HG03097 (cell line): Measurements from ENCODE around the gene C14orf180.

Experiments used
- ATAC-seq: cut with Tn5 transposase; IDR thresholded peaks from one replicate; pipeline ENCODE4 v1.9.1; 2021; ENCODE audit not compliant: unreplicated experiment, low FRiP score

Gene C14orf180

DNA sequence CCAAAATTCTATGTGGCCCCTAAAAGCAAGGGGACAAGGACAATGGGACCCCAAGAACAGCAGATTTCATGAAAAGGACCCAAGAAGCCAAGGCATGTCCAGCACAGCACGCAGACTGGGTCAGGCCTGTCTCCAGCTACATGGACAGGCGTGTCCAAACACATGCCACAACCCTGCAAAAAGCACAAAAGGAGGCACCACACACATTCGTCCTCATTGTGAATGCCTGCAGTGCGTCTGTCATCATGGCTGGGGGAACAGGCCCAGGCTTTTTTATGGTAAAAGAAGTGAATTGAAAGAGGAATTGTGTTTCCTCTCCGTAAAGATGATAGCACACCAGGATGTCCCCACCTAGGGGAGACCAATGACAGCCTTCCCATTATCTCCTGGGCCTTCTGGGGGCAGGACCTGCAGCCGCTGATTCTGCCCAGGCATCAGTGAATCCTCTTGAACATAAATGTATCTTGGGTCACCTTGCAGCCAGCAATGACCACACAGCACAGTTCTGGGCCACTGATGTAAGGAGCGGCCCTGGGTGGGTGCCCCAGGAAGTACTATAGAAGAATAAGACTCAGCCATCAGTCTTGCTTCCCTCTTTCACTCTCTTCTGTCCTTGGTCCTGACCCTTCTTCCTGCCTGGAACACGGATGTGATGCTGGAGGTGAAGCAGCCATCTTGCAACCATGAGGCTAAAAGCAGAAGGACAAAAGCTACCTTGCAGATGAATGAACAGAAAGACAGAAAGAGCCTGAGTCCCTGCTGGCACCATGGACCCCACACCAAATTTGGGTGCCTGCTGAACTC, 29.8 kb upstream of the C14orf180 start:
- no peak for ATAC-seq

DNA sequence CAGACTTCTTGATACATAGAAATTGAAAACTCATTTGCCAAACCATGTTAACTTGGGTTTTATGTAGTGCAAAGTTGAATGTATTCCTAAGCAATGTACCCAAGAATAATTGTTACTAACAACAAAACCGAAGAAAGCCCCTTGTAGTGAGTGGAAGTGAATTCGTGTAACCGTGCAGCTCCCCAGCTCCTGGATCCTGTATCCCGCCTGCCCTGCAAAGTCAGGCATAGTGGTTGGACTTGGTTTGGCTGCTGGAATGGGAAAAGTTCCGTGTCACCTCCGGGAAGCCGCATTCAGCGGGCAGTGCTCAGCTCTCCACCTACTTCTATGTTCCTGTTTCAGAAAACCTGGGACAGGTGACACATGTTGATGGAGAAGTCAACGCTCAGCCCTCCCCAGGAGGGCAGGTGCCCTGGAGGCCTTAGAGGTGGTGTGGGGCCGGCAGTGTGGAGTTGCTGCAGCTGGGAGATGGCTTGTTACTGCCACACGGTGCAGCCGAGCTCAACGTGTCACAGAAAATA, 29.2 kb upstream of the C14orf180 start:
- ATAC-seq, result no peak

DNA sequence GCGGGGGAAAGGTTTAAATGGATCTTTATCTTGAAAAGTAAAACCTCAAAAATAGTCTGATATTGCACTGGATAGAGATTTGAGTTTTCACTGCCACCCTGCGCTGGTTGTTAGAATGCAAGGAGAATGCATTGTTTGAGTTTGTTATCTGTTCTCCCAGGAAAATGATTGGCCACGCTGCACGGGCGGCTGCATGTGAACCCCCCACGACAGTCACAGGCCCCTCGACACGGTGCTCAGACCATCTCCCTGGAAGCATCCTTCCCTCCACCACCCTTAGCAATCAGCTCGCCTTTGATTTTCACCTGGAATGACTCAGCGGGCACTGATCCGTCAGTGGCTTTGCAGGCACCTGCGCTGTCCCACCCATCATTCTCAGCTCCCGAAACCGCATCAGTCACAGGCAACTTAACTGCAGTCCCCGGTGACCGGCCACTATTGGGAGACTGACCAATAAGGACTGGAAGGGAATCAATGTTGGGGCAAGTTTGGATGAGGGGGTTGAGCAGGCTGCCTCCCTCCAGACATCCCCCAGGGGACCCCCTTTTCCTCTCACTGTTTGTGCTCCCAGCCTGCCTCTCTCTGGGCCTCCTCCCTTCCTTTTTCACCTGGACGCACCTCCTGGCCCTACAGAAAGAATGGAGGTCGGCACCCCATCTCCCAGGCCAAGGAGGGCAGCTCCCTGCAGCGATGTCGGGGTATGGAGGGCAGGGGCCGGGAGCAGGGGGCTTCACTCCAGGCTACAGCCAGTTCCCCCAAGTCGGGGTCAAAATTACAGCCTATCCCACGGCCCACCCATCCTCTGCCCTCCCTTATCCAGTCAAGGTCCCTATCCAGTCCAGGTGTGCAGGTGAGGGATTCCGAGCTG, 28.5 kb upstream of the C14orf180 start:
- no peak for ATAC-seq

DNA sequence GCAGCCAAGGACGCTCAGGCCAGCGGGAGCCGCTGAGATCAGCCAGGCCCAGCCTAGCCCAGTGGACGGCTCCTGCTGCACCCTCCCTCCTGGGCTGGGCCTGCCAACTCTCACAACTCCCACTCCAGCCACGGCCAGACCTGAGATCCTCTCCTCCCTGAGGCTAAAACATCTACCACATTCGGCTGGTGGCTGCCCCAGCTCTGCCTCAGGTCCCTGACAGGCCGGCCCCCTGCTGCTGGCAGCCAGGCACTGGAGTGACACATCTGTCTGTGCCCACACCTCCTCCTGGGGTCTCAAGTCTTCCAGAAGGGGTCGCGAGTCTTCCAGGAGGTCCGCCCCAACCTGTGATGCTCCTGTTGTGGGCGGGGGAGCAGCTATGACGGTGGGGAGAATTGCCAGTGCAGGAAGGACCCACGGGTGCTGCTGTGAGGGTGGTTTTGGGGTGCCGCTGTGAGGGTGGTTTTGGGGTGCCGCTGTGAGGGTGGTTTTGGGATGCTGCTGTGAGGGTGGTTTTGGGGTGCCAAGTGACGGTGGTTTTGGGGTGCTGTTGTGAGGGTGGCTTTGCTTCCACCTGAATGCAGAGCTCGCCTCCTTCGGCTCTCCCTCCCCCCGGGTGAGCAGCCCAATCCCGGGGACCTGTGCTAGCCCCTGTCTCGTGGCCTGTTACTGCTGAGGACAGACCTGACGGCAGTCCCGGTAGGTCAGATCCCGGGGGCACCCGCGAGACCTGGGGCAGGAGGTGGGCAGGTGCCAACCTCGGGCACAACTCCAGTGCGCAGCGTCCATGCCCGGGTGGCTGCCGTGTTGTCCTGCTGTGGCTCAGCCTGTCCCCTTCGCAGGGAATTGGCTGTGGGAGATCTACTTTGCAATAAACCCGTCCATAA, 27.5 kb upstream of the C14orf180 start:
- ATAC-seq, result no peak

DNA sequence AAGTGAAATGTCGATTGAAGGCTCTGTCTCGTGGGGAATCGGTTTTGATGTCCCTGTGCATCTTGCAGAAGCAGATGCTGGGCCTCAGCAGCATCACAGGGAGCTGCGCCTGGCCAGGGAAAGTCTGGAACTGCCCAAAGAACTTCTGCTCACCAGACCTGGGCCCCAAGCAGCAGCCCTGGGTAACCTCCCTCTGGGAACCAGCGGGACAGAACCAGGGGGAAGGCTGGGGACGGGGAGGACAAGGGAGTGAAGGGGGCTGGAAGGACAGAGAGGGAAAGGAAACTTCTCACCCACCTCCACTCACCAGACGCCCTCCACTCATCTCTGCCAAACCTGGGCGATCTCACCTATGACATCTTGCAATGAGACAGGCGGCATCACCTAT, 26.8 kb upstream of the C14orf180 start:
- ATAC-seq, result no peak

DNA sequence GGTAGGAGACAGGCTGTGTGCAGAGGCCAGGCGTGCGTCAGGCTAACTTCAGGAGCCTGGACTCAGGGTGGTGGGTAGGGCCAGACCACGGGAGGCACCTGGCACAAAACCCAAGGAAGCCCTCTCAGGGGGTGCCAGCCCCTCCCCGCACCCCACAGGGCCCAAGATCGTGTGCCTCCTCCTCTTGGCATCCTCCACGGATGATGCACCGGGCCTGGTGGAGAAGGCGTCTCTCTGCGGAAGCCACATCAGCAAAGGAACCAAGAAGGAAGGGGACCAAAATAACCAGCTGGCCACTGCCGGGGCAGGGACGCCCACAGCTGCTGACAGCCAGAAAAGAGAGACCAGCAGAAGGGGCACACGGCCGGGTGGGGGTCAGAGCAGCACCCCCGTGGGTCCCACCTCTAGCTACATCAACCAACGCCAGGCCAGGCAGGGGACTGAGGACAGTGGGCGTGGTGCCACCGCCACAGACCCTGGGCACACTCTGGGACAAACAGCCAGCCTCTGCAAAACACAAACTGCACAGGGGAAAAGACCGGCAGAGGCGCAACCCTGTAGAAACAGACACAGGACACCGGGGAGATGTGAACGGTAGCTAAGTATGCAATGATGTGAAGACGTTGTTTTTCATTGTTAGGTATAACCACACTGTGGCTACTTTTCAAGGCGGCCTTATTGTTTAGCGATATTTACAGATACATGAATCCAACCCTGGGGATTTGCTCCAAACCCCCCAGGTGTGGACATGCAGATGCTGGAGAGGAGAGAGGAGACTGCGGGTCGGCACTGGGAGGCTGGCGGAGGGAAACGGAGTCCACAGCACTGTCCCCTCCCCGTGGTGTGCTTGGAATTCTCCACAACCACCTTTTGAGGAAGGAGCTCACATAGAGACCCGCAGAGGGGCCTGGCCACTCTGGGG, 26.1 kb upstream of the C14orf180 start:
- ATAC-seq, result no peak

DNA sequence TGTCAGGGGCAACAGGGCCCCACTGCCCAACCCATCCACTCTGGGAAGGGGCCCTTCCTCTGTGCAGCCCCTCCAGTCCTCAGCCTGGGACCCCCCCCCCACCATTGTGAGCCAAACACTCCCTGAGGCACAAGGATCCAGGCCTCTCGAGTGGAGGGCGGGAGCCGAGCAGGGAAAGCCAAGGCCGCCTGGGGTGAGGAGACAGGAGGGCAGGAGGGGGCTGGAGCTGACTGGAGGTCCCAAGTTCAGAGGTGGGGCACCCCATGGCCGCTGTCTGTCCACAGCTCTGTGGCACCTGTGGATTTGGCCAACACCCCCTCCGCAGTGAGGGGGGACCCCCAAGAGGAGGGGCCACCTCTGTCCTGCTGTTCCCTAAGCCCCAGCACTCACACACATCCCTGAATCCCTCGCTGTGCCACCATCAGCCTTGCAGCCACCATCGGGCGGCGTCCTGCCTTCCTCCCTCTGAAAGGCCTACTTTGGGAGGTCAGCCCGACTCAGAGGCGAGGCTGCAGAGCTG, 25.4 kb upstream of the C14orf180 start:
- no peak for ATAC-seq

DNA sequence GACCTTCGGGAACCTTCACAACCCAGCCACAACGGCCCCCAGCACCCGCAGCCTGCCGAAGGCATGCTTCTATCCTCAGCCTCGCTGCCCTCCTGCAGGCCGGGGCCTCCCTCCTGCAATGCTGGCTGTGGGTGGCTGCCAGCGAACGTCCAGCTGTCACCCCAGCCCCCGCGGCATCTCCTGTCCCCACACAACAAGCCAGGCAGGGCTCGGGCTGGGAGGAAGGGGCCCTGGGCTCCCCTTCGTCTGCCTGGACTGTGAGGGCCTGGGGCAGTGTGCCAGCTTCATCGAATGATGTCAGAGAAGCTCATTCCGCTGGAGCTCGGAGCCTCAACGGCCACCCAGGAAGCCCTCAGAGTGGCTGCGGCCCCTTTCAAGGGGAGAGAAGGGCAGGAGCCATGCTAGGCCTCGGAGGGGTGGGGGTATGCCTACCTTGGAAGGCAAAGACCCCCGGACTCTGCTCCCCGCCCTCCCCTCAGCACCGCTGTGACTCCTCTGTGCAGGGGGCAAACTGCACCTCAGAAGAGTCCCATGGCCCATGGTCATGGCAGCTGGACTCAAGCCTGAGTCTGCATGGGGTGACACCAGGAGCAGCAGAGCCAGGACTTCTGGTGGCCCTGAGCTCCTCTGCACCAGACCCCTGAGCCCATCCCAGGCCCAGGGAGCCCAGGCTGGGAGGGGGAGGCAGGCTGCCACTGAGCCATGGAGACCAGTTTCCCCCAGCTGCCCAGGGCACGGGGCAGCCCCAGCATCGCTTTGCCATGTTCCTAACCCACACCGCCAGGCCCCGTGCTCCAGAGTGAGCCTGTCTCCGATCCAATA, 24.7 kb upstream of the C14orf180 start:
- no peak for ATAC-seq

DNA sequence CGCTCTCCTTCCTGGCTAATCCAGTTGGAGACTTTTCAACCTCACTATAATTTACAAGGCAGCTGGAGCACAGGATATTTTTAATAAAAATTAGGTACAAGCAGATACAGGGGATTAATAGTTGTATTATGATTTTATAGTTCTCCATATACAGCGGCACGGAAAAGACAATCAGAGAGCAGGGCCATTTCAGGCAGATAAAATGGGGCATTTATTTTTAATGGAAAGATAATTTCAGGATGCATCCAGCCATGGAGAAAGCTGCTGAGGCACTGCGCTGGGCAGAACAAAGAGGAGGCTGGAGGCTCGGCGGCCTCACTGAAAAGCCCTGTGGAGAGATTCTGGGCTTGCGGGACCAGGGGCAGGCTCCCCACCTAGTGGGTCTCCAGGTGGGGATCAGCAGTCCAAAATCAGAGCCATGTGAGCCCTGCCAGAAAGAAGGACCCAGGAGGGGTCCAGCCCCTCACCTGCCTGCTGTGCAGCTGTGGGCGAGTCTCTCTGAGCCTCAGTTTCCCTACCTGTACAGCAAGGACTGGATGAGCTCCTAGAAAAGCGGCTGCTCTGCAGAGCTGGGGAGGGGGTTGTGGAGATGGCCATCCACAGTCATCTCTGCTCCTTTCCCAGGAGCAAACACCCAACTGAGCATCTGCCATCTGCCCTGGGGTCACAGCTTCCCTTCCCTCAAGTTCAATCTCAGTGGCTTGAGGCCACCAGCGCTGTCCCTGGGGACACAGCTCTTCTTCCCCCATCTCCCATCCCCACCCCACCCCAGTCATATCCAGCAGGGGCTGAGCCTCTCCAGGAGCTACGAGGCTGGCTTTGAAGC, 23.9 kb upstream of the C14orf180 start:
- no peak for ATAC-seq

DNA sequence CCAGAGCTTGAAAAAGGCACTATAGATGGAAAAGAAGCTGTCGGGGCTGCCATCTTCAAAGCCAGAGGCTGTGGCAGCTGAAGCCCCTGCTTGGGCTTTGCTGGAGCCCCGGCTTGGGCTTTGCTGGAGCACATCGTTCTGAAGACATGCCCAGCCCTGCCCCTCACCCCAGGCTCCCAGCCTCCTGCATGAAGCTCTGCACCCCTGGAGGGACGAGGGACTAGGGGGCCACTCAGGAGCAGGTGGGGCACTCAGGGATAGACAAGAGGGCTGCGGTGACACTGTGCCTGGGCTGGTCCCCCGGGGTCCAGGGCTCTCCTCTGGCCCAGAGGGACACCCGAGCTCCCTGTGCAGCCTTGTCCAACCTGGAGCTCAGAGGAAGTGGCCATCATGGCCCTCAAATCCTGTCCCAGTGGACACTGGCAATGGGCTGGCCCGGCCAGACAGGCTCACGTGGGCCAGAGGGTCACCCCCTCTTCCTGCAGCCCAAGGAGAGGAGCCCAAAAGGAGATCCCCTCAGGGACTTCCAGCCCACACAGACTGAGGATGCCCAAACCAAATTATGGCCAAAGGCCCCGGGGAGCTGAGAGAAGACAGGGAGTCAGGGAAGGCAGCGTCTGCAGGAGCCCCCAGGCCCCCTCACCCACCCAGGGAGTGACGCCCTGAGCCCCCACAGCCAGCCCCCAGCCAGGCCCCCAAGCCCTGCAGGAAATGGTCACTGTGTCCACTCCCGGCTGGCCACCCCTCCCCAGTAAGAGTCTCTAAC, 23.1 kb upstream of the C14orf180 start:
- ATAC-seq, result no peak

DNA sequence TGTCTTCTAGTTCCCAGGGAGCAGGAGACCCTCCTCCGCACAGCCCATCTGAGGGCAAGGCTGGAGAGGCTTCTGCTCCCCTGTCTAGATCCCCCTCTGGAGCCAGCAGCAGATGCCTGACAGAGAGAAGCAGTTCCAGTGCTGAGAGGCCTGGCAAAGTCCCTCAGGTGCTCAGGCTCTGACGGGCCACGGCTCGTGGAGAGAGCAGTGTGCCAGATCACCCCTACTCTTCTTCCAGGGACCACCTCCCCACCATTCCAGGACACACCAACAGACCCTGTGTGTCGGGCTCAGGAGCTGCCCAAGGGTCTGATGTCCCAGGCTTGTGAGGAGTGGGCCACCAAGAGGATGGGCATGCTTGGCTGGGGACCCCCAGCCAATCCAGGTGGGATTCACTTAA, 22.5 kb upstream of the C14orf180 start:
- ATAC-seq, result no peak

DNA sequence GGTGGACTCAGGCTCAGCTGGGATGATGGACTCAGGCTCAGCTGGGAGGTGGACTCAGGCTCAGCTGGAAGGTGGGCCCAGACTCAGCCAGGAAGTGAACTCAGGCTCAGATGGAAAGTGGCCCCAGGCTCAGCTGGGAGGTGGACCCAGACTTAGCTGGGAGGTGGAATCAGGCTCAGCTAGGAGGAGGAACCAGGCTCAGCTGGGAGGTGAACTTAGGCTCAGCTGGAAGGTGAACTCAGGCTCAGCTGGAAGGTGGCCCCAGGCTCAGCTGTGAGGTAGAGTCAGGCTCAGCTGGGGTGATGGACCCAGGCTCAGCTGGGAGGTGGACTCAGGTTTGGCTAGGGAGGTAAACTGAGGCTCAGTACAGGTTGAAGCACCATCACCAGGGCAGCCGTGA, 21.8 kb upstream of the C14orf180 start:
- ATAC-seq, result no peak

DNA sequence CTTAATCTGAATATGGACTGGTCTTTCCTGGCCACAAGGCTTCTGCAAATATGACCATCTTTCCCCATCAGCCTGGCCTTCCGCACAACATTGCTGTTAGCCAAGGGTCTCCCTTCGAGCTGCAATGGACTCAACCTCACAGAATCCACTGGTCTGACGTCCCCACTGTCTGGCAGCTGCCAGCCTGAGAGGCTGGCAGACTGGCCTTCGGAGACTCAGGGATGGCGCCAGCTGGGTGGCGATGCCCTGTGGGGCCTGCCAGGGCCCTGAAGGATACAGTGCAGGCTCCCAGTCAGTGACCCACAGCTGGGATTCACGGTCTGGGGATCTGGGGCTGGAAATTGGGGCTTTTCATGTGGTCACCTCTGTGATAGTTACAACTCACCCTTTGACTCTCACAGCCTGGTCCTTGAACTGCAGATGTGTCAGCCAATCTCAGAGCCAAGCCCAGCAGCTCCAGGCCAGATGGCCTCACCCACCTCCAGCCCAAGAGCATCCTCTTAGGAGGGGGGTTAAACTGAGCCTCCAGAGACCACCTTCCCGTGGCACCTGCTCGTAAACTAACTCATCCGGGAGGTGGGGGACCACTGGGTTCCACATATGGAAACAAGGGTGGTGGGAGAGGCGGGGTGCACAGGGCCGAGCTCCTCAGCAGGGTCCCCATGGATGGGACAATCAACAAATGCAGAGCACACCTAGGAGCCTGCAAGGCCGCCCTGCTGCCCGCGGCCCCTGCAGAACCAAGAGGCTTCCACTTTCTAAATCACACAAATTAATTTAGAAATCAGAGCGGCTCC, 21.1 kb upstream of the C14orf180 start:
- ATAC-seq, result no peak

DNA sequence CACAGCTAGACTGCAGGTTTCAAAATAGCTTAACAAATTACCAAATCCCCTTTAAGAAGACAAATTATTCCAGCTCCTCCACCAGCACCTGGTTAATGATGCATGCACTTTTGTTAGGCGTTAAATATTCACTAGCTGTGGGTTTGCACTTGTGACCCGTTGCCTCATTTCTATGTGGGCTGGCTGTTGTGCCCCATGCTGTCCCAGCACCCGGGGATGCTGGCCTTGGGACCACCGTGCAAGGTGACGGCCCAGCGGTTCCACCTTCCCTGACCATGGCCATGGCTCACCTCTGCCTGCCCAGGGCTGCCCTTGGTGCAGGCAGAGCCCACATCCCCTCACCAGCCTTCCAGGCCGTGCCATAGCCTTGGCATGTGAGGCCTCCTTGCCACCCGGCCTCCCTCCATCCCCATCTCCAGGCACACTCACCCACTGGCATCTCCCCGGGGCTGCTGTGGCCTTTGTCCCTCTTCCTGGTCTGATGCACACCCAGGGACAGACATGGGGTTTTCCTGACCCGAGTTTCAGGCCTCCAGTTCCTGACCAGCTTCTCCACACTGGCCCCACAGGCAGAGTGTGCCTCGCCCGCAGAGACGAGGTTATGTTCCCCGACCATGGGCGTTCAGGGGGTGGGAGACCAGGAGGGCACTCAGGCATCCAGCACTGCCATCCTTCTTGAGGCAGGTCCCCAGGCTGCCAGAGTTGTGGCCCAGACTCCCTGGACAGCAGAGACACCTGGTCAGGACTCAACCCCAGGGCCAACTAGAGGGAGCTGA, 20.3 kb upstream of the C14orf180 start:
- ATAC-seq, result no peak

DNA sequence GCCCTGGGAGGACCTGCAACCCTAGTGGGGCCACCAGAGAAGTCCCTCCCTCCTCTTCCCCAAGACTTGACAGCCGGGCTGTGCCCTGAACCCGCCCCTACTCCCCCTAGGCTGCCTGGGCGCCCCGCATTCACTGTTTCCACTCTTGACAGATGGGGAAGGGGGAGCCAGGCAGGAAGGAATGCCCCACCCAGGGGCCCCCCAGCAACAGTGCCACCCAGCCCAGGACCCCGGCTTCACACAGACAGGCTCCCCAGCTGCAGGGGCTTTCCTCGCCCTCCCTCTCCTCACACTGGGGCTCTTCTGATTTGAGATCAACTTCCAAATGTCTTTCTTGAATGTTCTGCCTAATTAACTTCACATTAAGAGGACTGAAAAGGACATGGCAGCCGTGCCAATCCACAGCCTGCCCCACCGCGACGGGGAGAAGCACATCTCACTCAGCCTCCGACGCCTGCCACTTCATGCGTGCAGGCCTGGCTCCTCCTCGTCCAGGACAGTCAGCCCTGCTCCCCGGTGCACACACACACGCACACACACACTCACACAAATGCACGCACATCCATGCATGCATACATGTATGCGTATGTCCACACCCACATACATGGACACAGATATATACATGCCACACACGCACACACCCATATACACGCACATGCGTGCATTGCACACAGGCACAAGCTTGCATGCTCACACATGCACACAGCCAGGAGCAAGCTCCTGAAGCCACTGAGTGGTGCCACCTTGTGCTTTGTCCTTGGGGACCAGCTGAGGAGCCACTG, 19.6 kb upstream of the C14orf180 start:
- no peak for ATAC-seq
